GM19238 (cell line): ENCODE data around the gene CD274.
"Not testable (repeated sequence)": the region's sequence is repeated elsewhere in the genome, so short reads cannot be mapped to it uniquely, and the experiment has no call there.

Experiments
- DNase-seq: peaks from one replicate; pipeline ENCODE4 v3.0.0; 2011; ENCODE audit warnings: low spot score; ENCODE audit not compliant: insufficient read length

Gene CD274

GRCh38 chr9:5466766-5467165, 16.4 kb downstream of the CD274 start:
- no peak for DNase-seq

DNA sequence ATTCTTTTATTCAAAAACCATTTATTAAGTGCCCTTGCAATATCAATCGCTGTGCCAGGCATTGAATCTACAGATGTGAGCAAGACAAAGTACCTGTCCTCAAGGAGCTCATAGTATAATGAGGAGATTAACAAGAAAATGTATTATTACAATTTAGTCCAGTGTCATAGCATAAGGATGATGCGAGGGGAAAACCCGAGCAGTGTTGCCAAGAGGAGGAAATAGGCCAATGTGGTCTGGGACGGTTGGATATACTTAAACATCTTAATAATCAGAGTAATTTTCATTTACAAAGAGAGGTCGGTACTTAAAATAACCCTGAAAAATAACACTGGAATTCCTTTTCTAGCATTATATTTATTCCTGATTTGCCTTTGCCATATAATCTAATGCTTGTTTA, 18.5 kb downstream of the CD274 start:
- no peak for DNase-seq

GRCh38 chr9:5470122-5470521, 19.8 kb downstream of the CD274 start:
- DNase-seq: no peak

DNA sequence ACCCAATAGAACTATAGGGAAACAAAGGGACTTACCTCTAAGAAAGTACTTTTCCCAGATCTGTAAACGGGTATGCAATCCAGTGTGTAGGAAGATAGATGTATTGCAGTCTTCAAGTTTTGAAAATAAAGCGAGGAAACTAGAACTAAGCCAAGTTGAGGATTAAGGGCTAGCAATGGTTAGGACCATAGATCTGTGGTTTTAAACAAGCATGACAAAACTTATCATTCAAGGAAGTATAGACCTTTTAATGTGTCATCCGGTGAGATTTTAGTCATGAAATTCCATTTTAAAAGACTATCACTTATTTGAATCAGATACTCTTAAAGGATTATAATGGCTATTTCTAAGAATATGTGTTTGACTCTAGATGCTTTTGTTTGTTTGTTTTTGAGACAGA, 20.5 kb downstream of the CD274 start:
- DNase-seq: no peak

DNA sequence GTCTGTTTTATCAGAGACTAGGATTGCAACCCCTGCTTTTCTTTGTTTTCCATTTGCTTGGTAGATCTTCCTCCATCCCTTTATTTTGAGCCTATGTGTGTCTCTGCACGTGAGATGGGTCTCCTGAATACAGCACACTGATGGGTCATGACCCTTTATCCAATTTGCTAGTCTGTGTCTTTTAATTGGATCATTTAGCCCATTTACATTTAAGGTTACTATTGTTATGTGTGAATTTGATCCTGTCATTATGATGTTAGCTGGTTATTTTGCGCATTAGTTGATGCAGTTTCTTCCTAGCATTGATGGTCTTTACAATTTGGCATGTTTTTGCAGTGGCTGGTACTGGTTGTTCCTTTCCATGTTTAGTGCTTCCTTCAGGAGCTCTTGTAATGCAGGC, 25.3 kb downstream of the CD274 start:
- not testable (repeated sequence) for DNase-seq

DNA sequence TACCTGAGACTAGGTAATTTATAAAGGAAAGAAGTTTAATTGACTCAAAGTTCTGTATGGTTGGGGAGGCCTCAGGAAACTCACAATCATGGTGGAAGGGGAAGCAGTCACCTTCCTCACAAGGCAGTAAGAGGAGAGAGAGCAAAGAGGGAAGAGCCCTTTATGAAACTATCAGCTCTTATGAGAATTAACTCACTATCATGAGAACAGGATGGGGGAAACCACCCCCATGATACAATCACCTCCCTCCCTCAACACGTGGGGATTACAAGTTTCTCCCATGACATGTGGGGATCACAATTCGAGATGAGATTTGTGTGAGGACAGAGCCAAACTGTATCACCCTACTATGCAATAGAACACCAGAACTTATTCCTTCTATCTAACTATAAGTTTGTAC, 27.9 kb downstream of the CD274 start:
- no peak for DNase-seq

DNA sequence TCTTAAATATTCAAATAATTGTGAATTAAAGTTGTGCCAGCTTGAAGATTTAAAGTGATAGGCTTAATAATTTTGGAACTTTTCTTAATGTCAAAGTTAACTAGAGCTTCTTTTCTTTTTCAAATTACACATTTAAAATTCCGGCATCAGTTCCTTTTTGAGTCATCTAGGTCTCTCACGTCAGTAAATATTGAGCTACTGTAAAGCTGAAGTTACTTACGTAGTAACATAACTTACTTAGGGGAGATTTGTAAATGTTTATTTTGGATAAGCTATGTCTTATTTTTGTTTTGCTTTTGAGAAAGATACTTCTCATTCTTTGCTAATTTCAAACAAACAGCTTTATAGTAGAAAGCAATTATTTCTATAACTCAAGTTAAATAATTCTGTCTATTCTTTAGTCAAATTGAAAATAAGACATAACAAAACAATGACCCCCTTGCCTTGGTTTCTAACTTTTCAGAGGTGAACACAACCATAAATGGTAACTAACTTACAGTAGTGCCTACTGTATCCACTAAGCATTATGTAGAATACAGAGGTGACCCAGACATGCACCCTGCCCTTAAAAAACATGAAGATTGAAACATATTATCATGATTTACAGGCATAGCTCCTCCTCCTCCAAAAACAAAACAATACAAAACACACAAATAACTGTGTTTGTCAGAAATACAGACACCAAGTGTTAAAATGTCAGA, 29.8 kb downstream of the CD274 start:
- no peak for DNase-seq

DNA sequence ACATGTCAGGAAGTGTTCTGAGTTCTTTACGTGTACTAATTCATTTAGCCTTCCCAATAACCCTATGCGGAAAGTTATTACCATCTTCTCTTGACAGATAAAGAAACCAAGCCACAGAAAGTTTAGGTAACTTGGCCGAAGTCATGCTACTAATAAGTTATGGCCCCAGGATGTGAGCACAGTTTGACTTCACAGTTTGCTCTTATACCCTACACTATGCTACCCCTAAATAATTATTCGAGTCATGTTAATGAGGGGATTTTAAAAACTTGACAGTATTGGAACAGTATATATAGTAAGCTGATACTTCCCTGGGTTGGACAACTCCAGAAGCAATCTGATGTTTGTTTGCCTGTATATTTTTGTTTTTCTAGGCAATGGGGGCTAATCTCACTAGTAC, 30.6 kb downstream of the CD274 start:
- DNase-seq: no peak

GRCh38 chr9:5481322-5482040, 31.1 kb downstream of the CD274 start:
- DNase-seq: no peak

DNA sequence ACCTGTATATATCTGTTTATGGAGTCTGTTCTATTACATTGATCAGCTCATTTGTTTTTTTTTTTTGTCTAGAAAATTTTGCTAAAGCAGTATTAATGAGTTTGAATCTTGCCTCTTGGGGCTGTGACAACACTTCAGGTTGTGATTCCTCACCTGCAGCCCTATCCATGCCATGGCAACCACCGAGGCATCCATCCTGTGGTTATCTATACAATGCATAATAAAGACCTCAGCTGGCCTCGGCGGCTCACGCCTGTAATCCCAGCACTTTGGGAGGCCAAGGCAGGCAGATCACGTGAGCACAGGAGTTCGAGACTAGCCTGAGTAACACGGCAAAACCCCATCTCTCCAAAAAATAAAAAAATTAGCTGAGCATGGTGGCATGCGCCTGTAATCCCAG, 31.9 kb downstream of the CD274 start:
- no peak for DNase-seq

DNA sequence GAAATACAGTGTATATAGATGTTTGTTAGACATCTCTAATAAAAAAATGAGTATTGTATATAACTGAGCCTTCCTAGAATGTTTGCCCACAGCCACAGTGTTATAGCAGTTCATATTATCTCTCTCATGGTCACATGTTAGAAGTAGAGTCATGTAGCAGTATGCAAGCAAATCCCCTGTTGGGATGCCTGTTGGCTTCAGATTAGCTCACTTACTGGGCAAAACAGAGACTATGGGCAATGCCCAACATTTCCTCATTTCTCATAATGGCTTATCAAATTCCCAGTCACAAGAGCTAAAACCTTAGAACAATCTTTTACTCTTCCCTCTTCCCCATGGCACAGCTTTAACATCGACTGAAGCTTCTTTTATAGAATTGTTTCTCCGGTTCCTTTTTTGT, 33.0 kb downstream of the CD274 start:
- DNase-seq: no peak

GRCh38 chr9:5485378-5486085, 35.2 kb downstream of the CD274 start:
- DNase-seq: no peak

- no peak for DNase-seq
Observed at GRCh38 chr9:5486988-5487387, 36.6 kb downstream of the CD274 start.

DNA sequence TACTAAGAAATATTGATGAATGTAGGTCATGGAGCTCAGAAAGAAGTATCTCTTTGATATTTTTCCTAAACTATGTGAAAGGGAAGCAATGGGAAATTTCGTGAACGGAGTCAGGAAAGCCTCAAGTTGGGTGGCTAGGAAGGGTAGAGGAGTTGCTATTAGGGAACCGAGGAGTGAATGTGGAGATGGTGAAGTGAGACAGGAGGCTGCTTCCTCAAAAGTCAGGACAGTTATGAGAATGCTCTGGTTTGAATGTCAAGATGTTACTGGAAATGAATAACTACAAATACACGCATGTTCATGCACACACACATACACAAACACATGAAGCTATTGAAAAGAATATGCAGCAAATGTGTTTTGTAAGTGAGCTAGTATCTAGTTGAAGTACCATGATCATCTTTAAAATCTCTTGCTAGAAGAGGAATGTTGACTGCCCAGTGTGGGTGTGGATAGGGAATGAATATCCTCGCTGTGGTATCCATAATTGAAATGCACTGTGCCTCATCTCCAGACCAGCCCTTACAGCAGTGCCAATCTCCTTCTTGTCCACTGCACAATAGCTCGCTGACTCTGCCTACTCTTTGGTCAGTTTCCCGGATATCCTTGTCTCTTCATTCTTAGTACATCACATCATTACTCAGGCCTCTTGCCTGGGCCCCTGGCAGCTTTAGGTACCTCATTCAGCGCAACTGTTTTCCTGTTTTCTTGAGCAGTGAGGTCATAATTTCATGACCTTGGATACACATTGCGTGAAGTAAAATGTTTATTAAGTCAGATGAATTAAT, 38.1 kb downstream of the CD274 start:
- DNase-seq: no peak

DNA sequence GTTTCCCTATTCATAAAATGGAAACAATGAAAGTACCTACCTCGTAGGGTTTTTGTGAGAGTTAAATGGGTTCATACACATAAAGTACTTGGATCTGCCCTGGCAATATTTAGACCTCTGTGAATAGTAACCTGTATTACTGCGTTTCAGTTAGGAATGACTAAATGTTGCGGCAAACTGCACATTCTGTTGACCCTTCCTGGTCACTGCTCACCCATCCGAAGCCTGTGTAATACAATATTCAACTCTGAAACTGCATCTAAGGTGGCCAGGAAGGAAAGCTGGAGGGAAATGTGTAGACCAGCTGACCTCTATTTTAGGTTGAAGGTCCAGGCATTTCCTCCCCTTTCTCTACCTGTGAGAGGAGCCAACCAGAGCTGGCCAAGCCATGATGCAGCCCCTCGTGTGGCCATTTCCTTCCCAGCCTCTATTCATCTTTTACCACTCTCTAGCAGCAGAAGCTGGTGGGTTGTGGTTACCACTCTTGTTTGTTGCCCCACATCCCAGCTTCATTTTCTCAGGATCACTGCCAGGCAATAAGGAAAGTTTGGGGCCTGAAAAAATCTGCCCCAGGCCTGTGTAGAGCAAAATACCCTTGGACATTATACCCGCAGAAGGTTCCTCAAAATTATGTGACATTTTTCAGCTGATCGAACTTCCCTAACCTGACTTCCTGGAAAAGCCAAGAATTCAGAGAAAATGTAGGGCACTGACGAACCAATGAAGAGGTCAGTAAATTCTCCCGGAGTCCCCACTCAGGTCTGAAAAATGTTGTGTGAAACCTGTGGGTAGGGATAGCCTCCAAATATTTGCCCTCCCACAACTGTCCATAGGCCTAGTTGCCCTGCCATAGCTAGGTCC, 39.5 kb downstream of the CD274 start:
- no peak for DNase-seq

GRCh38 chr9:5492965-5493678, 42.8 kb downstream of the CD274 start:
- DNase-seq: no peak

DNA sequence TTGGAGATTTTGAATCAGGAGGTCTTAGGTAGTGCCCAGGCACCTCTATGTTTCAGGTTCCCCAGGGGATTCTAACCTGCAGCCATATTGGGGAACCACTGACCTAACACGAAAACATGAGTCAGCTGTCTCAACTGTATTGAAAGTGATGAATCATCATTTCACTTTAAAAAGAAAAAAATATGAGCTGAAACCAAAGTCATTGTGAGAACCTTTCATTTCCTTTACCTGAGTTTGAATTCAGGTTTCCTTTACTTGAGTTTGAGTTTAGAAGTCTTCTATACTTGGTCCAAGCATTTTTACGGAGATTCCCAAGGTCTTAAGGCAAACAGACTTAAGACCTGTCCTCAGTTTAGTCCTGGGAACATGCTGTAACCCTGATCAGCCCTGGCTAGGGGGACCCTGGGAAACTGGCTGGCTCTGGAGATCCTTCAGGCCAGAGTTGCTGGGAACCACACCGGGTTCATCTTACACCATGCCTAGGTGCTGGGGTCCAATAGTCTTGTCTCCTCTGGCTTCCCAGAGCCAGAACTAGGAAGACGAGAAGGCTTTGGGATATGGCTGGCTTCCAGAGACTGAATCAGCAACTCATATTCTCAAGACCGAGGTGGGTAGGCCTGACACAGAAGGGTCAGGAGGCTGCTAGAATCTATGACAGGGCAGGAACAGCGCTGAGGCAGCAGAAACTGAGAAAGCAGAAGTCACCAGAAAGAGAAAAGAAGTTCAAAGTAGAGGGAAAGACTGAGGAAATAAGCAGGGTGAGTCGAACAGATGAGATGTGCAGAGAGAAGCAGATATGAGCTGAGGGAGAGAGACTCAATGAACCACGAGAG, 43.6 kb downstream of the CD274 start:
- DNase-seq: no peak

GRCh38 chr9:5494765-5495164, 44.4 kb downstream of the CD274 start:
- DNase-seq: not testable (repeated sequence)

- DNase-seq: no peak
Observed at GRCh38 chr9:5499157-5499556, 48.8 kb downstream of the CD274 start.
